IMR-90 (cell line): ENCODE data around the gene HEBP1. TPM values are rescaled to one million over a fixed set of nuclear protein-coding genes. Genes with fewer than 3 reads are reported as not detected.

Experiments used
- ATAC-seq: fragments of 200-7000 bp; cut with Tn5 transposase; 2 replicates; pipeline ENCODE4 v1.9.1; 2020; ENCODE audit warnings: low read depth, mild to moderate bottlenecking, moderate library complexity
- BruUV-seq: library from RNA; stranded (reverse); fragments of 400-500 nt; replicated peaks from 2 replicates; lab custom pipeline; 2021; lab: Mats Ljungman, UMichigan
- CTCF ChIA-PET: fragments of 300-600 bp; formaldehyde crosslinking; extraction: SDS; loops from one replicate; lab custom pipeline; 2021; ENCODE audit warnings: antibody characterized with exemption; lab: Yijun Ruan, JAX
- POLR2A ChIA-PET: fragments of 300-600 bp; sonication (Branson Sonifier 250); formaldehyde crosslinking; loops from one replicate; lab custom pipeline; 2022; ENCODE audit warnings: antibody characterized with exemption; ENCODE audit not compliant: unreplicated experiment; lab: Charles Lee
- DNase-seq: peaks from one replicate; pipeline ENCODE4 v3.0.0; 2013
- H2AFZ ChIP-seq: replicated peaks from 2 replicates; pipeline ENCODE3; 2013; ENCODE audit warnings: low read length, mild to moderate bottlenecking; ENCODE audit not compliant: poor library complexity
- H2AK5ac ChIP-seq: 2 replicates; pipeline ENCODE4 v1.6.1; 2013; ENCODE audit warnings: low read depth, low read length, inconsistent platforms
- H2AK9ac ChIP-seq: replicated peaks from 2 replicates; pipeline ENCODE3; 2013; ENCODE audit warnings: mild to moderate bottlenecking, low read depth, low read length, moderate library complexity; ENCODE audit not compliant: poor library complexity
- H2BK120ac ChIP-seq: 2 replicates; pipeline ENCODE4 v1.6.1; 2013; ENCODE audit warnings: low read depth, low read length, inconsistent platforms
- H2BK15ac ChIP-seq: 3 replicates; pipeline ENCODE4 v1.6.1; 2013; ENCODE audit warnings: low read depth, low read length, inconsistent platforms
- H2BK20ac ChIP-seq: 2 replicates; pipeline ENCODE4 v1.6.1; 2013; ENCODE audit warnings: low read depth, mild to moderate bottlenecking, inconsistent platforms, low read length, moderate library complexity
- H2BK5ac ChIP-seq: 2 replicates; pipeline ENCODE4 v1.6.1; 2013; ENCODE audit warnings: mild to moderate bottlenecking, low read depth, low read length, inconsistent platforms; ENCODE audit not compliant: poor library complexity, severe bottlenecking
- H3K14ac ChIP-seq: replicated peaks from 2 replicates; pipeline ENCODE4 v1.6.1; 2013; ENCODE audit warnings: low read depth, low read length, inconsistent platforms
- H3K18ac ChIP-seq: 2 replicates; pipeline ENCODE4 v1.6.1; 2013; ENCODE audit warnings: low read depth, low read length, control low read depth
- H3K23ac ChIP-seq: 2 replicates; pipeline ENCODE4 v1.6.1; 2013; ENCODE audit warnings: low read depth, low read length, inconsistent platforms
- H3K27ac ChIP-seq: 2 replicates; pipeline ENCODE4 v1.5.1; 2013; ENCODE audit warnings: mild to moderate bottlenecking, control low read depth, low read length; ENCODE audit not compliant: insufficient read depth
- H3K27me3 ChIP-seq: 2 replicates; pipeline ENCODE4 v1.6.1; 2013; ENCODE audit warnings: low read length; ENCODE audit not compliant: control insufficient read depth, insufficient read depth
- H3K36me3 ChIP-seq: 2 replicates; pipeline ENCODE4 v1.6.1; 2013; ENCODE audit warnings: low read length, mixed read lengths; ENCODE audit not compliant: control insufficient read depth, insufficient read depth
- H3K4ac ChIP-seq: 2 replicates; pipeline ENCODE4 v1.6.1; 2013; ENCODE audit warnings: low read depth, low read length, inconsistent platforms
- H3K4me1 ChIP-seq: 2 replicates; pipeline ENCODE4 v1.6.1; 2013; ENCODE audit warnings: low read length, mixed read lengths; ENCODE audit not compliant: control insufficient read depth, insufficient read depth
- H3K4me2 ChIP-seq: 2 replicates; pipeline ENCODE4 v1.6.1; 2013; ENCODE audit warnings: low read depth, mild to moderate bottlenecking, control low read depth, low read length, moderate library complexity
- H3K4me3 ChIP-seq: 2 replicates; pipeline ENCODE4 v1.5.1; 2013; ENCODE audit warnings: low read depth, mild to moderate bottlenecking, control low read depth, low read length, moderate library complexity; ENCODE audit not compliant: insufficient read depth
- H3K56ac ChIP-seq: 2 replicates; pipeline ENCODE4 v1.6.1; 2013; ENCODE audit warnings: low read length, inconsistent platforms; ENCODE audit not compliant: insufficient read depth; ENCODE audit errors: extremely low read depth
- H3K79me1 ChIP-seq, 2 experiments: 2 replicates each; pipeline ENCODE4 v1.6.1; 2013; ENCODE audit warnings: low read length in 2 of 2, inconsistent platforms in 1 of 2, low read depth in 1 of 2
- H3K9ac ChIP-seq: 2 replicates; pipeline ENCODE4 v1.6.1; 2013; ENCODE audit warnings: low read depth, low read length, control low read depth
- H3K9me1 ChIP-seq: 2 replicates; pipeline ENCODE4 v1.6.1; 2013; ENCODE audit warnings: low read length, inconsistent platforms; ENCODE audit not compliant: insufficient read depth
- H3K9me3 ChIP-seq: 2 replicates; pipeline ENCODE4 v1.6.1; 2013; ENCODE audit warnings: low read length; ENCODE audit not compliant: control insufficient read depth, insufficient read depth
- H4K20me1 ChIP-seq: 2 replicates; pipeline ENCODE4 v1.6.1; 2013; ENCODE audit warnings: low read length, inconsistent platforms; ENCODE audit not compliant: insufficient read depth
- H4K5ac ChIP-seq: 2 replicates; pipeline ENCODE4 v1.6.1; 2013; ENCODE audit warnings: mild to moderate bottlenecking, low read depth, low read length, control low read depth
- H4K8ac ChIP-seq, 2 experiments: 2 replicates each; pipeline ENCODE4 v1.6.1; 2013; ENCODE audit warnings: low read depth in 2 of 2, low read length in 2 of 2, control low read depth in 1 of 2, inconsistent platforms in 1 of 2
- H4K91ac ChIP-seq: 2 replicates; pipeline ENCODE4 v1.6.1; 2013; ENCODE audit warnings: low read depth, low read length, inconsistent platforms; ENCODE audit not compliant: insufficient read depth
- ELK1 ChIP-seq: fragments of 150-350 bp; IDR thresholded peaks from 2 replicates; pipeline ENCODE4 v1.6.1; 2016; ENCODE audit warnings: low read depth, mild to moderate bottlenecking, low read length, moderate library complexity, borderline replicate concordance
- POLR2A ChIP-seq: IDR thresholded peaks from 2 replicates; pipeline ENCODE4 v1.6.1; 2012; ENCODE audit warnings: mild to moderate bottlenecking, low read depth, low read length
- SMC3 ChIP-seq: fragments of 150-350 bp; IDR thresholded peaks from 2 replicates; pipeline ENCODE4 v1.6.1; 2016; ENCODE audit warnings: low read depth, mild to moderate bottlenecking, antibody characterized with exemption, low read length, moderate library complexity
- WGBS, 2 experiments: methylation state at CpG; one replicate each; pipeline versions ENCODE4 v1.1.5 to v1.1.7; 2013; ENCODE audit warnings: missing lambda C conversion rate in 2 of 2; ENCODE audit not compliant: insufficient read length in 1 of 2; ENCODE audit errors: extremely low coverage in 2 of 2; 5-methylcytosine and 5-hydroxymethylcytosine counted together
- dilution Hi-C: fragments of 300-500 bp; cut with HindIII; formaldehyde crosslinking; loops from one replicate; pipeline ENCODE4 v1.14.3; 2018; ENCODE audit warnings: low sequenced_read_pairs; ENCODE audit not compliant: unreplicated experiment
- in situ Hi-C: fragments of 300-500 bp; cut with MboI; formaldehyde crosslinking; loops from 3 replicates; pipeline ENCODE4 v1.14.3; 2019; ENCODE audit warnings: low sequenced_read_pairs, inconsistent platforms, mixed read lengths
- intact Hi-C: fragments of 100-400 bp; cut with micrococcal nuclease; formaldehyde crosslinking; loops from 2 replicates; pipeline ENCODE4 v1.10.0; 2022
- polyA plus RNA-seq, 3 experiments: library from polyadenylated mRNA; depleted of rRNA; stranded (reverse); fragments of >200 nt; gene quantifications; 2 replicates each; pipeline ENCODE4 v1.2.3, GENCODE V29; 2012; ENCODE audit warnings: low replicate concordance in 1 of 3
- total RNA-seq: library from RNA; depleted of rRNA; stranded (reverse); fragments of >200 nt; gene quantifications from 2 replicates; pipeline ENCODE4 v1.2.3, GENCODE V29; 2012

HEBP1 gene
- total and polyA plus RNA-seq, 2 of the 4 experiments (the other 2 are of a cell fraction) = 18.8 to 49.2 TPM

- peak overlapping the region; percentile 65 for H2AK9ac ChIP-seq
- peak overlapping the region; percentile 53 for H3K4me3 ChIP-seq
- H3K27ac ChIP-seq = peak overlapping the region; percentile 76
- H3K9ac ChIP-seq = peak overlapping the region; percentile 32
- peak overlapping the region; percentile 3 for H3K18ac ChIP-seq
- TF ChIP-seq ELK1 (no peak), POLR2A (no peak), SMC3 (no peak)
- peak overlapping the region; percentile 38 for H4K5ac ChIP-seq
- H2AK5ac ChIP-seq = peak overlapping the region; percentile 20; the same call in 1 of the 2 replicates
- ChIA-PET POLR2A (no interaction called here), CTCF (no interaction called here)
- peak overlapping the region; percentile 82 for H3K4me2 ChIP-seq
- dilution Hi-C loops (no loop called here), intact Hi-C loops (loop anchor here (2.0 to 5.0 kb wide), 2 partner anchors 98 to 212 kb away; no protein-coding TSS in a partner anchor), in situ Hi-C loops (loop anchor here (10.0 kb wide), 1 partner anchor 224 kb away; no protein-coding TSS in a partner anchor)
- BruUV-seq = no TSS peak
- peaks cover 19% of the 10 kb centered on the region for H3K9me1 ChIP-seq
- 0 out of 2 replicates have a peak overlapping the region, but pooled peaks have one; percentile 4 for H2BK120ac ChIP-seq
- H4K8ac ChIP-seq = peak overlapping the region; percentile 69 to 88; a peak in 3 of 4 replicates
- peak overlapping the region; percentile 42; the same call in 1 of the 2 replicates for H4K91ac ChIP-seq
- no peaks in the 10 kb centered on the region for H3K27me3 ChIP-seq
- H3K79me1 ChIP-seq = peaks cover 34 to 63% of the 10 kb centered on the region in 2 experiments
- H3K4me1 ChIP-seq = peaks cover 20% of the 10 kb centered on the region
- H3K56ac ChIP-seq = peak overlapping the region; percentile 76
- H2BK15ac ChIP-seq = peak overlapping the region; percentile 50; the same call in 1 of the 3 replicates
- ATAC-seq (peak; percentile 28), DNase-seq (no peak)
- peak overlapping the region; percentile 11 for H2BK5ac ChIP-seq
- H3K9me3 ChIP-seq = no peaks in the 10 kb centered on the region
- 0% methylated on average over 10 of the region's 16 CpGs; no CpG with 5 or more reads in 1 of the 2 experiments for WGBS, 2 experiments
- no peak overlapping the region; the same call in 1 of the 2 replicates for H2BK20ac ChIP-seq
- no peaks in the 10 kb centered on the region for H3K36me3 ChIP-seq
- H3K14ac ChIP-seq = peak overlapping the region; percentile 23
- H3K23ac ChIP-seq = peak overlapping the region; percentile 79
- peaks cover 16% of the 10 kb centered on the region for H4K20me1 ChIP-seq
- peak overlapping the region; percentile 28 for H3K4ac ChIP-seq
- H2AFZ ChIP-seq = peak overlapping the region; percentile 79
Measured at GRCh38 chr12:13000616-13000924, 505 bp upstream of the HEBP1 start.
